Caco-2 (cell line): ENCODE measurements around the gene FOXR1. TPM values are rescaled to one million over a fixed set of nuclear protein-coding genes. Genes with fewer than 3 reads are reported as not detected.

ENCODE experiments used
- BruUV-seq: library from RNA; stranded (reverse); fragments of 400-500 nt; replicated peaks from 2 replicates; lab custom pipeline; 2021; lab: Mats Ljungman, UMichigan
- CTCF ChIA-PET: fragments of 300-600 bp; sonication (Branson Sonifier 250); formaldehyde crosslinking; loops from one replicate; lab custom pipeline; 2022; ENCODE audit warnings: antibody characterized with exemption; lab: Charles Lee
- POLR2A ChIA-PET: fragments of 300-600 bp; sonication (Branson Sonifier 250); formaldehyde crosslinking; loops from one replicate; lab custom pipeline; 2022; ENCODE audit warnings: antibody characterized with exemption; lab: Charles Lee
- DNase-seq, 2 experiments: peaks; one replicate each; pipeline versions ENCODE4 v3.0.0 to v3.0.0-alpha.2; 2020 to 2022
- H3K27me3 ChIP-seq: replicated peaks from 2 replicates; pipeline ENCODE4 v1.6.0; 2011; ENCODE audit warnings: low read length; ENCODE audit not compliant: control insufficient read depth, insufficient read depth
- H3K36me3 ChIP-seq: 2 replicates; pipeline ENCODE4 v1.5.1; 2011; ENCODE audit warnings: low read length; ENCODE audit not compliant: control insufficient read depth, insufficient read depth
- H3K4me1 ChIP-seq: fragments of 250-450 bp; sonication (Bioruptor Pico); 2 replicates; pipeline ENCODE4 v1.5.1; 2020; ENCODE audit warnings: mild to moderate bottlenecking
- H3K4me3 ChIP-seq: 2 replicates; pipeline ENCODE4 v1.5.1; 2011; ENCODE audit warnings: low read depth, mild to moderate bottlenecking, control low read depth, low read length
- H3K9me3 ChIP-seq: fragments of 250-450 bp; sonication (Bioruptor Pico); 2 replicates; pipeline ENCODE4 v1.5.1; 2020; ENCODE audit warnings: mild to moderate bottlenecking, moderate library complexity
- H3K27ac Mint-ChIP-seq: one replicate; pipeline ENCODE4 v1.8.0; 2022; ENCODE audit warnings: mixed read lengths; ENCODE audit not compliant: unreplicated experiment
- H3K27me3 Mint-ChIP-seq: one replicate; pipeline ENCODE4 v1.8.0; 2022; ENCODE audit warnings: mixed read lengths; ENCODE audit not compliant: insufficient read depth, unreplicated experiment
- H3K36me3 Mint-ChIP-seq: one replicate; pipeline ENCODE4 v1.8.0; 2022; ENCODE audit warnings: mild to moderate bottlenecking, mixed read lengths; ENCODE audit not compliant: insufficient read depth, unreplicated experiment
- H3K4me1 Mint-ChIP-seq: one replicate; pipeline ENCODE4 v1.8.0; 2022; ENCODE audit warnings: low read depth, mixed read lengths; ENCODE audit not compliant: unreplicated experiment
- H3K4me3 Mint-ChIP-seq: one replicate; pipeline ENCODE4 v1.8.0; 2022; ENCODE audit warnings: mild to moderate bottlenecking, moderate library complexity, mixed read lengths; ENCODE audit not compliant: unreplicated experiment
- H3K9me3 Mint-ChIP-seq: one replicate; pipeline ENCODE4 v1.8.0; 2022; ENCODE audit warnings: mixed read lengths; ENCODE audit not compliant: unreplicated experiment
- CTCF ChIP-seq, 2 experiments: fragments of 200-600 bp in 1 of 2; IDR thresholded peaks; 1 replicate in 1 of 2; 2 replicates in 1 of 2; pipeline versions ENCODE4 v1.5.1 to v1.8.0; 2011 to 2022; ENCODE audit warnings: antibody characterized with exemption in 1 of 2, control low read depth in 1 of 2, inconsistent platforms in 1 of 2, low read depth in 1 of 2, low read length in 1 of 2, mild to moderate bottlenecking in 1 of 2, moderate library complexity in 1 of 2; ENCODE audit not compliant: insufficient read depth in 1 of 2, severe bottlenecking in 1 of 2, unreplicated experiment in 1 of 2
- intact Hi-C: fragments of 100-400 bp; cut with micrococcal nuclease; formaldehyde crosslinking; loops from one replicate; pipeline ENCODE4 v1.10.0; 2022; ENCODE audit not compliant: unreplicated experiment
- total RNA-seq: library from RNA; stranded (reverse); gene quantifications from 2 replicates; pipeline ENCODE4 v1.2.3, GENCODE V29; 2022

FOXR1 gene
- total RNA-seq, 1 experiment from 2014 or later = not detected

DNA sequence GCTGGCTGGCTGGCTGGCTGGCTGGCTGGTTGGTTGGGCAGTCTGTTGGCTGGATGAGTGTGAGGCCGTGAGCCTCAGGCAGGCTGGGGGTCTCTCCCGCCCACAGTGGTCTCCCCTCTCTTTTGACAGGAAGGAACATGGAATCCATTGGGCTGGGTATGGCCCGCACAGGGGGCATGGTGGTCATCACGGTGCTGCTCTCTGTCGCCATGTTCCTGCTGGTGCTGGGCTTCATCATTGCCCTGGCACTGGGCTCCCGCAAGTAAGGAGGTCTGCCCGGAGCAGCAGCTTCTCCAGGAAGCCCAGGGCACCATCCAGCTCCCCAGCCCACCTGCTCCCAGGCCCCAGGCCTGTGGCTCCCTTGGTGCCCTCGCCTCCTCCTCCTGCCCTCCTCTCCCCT lies 13.6 kb upstream of the FOXR1 start:
- Mint-ChIP-seq H3K9me3 (no peaks in the 10 kb centered on the region), H3K36me3 (no peaks in the 10 kb centered on the region), H3K4me3 (no peak overlapping the region), H3K4me1 (peaks cover 12% of the 10 kb centered on the region), H3K27ac (no peak overlapping the region), H3K27me3 (no peaks in the 10 kb centered on the region)
- ChIA-PET POLR2A (no interaction called here), CTCF (interaction anchor here (0.5 to 2.0 kb wide), 4 partner anchors 10 to 295 kb away, joined by 3 to 14 read pairs (median 4); no protein-coding TSS in a partner anchor)
- H3K4me3 ChIP-seq = no peak overlapping the region
- no peaks in the 10 kb centered on the region for H3K27me3 ChIP-seq
- no peaks in the 10 kb centered on the region for H3K36me3 ChIP-seq
- H3K4me1 ChIP-seq = peaks cover 15% of the 10 kb centered on the region
- no peak for DNase-seq
- no TSS peak for BruUV-seq
- TF ChIP-seq CTCF (IDR thresholded peaks at IDR 0.05; ENCODE audit: insufficient read depth in 1 of 2, low read depth in 1 of 2, low read length in 1 of 2, severe bottlenecking in 1 of 2, unreplicated experiment in 1 of 2) = no peak
- no peaks in the 10 kb centered on the region; the same call in 1 of the 2 replicates for H3K9me3 ChIP-seq
- intact Hi-C loops = no loop called here

GRCh38 chr11:118958577-118958976 lies 13.0 kb upstream of the FOXR1 start:
- Mint-ChIP-seq H3K27ac (no peak overlapping the region), H3K36me3 (no peaks in the 10 kb centered on the region), H3K4me3 (no peak overlapping the region), H3K4me1 (peaks cover 10% of the 10 kb centered on the region), H3K27me3 (no peaks in the 10 kb centered on the region), H3K9me3 (no peaks in the 10 kb centered on the region)
- DNase-seq = no peak
- H3K4me3 ChIP-seq = no peak overlapping the region
- no peaks in the 10 kb centered on the region for H3K27me3 ChIP-seq
- intact Hi-C loops = no loop called here
- CTCF ChIA-PET = interaction anchor here (1.0 kb wide), 1 partner anchor 28 kb away, joined by 3 read pairs; no protein-coding TSS in a partner anchor
- no peaks in the 10 kb centered on the region; the same call in 1 of the 2 replicates for H3K9me3 ChIP-seq
- POLR2A ChIA-PET = no interaction called here
- H3K4me1 ChIP-seq = peaks cover 15% of the 10 kb centered on the region
- TF ChIP-seq CTCF (IDR thresholded peaks at IDR 0.05; ENCODE audit: insufficient read depth in 1 of 2, low read depth in 1 of 2, low read length in 1 of 2, severe bottlenecking in 1 of 2, unreplicated experiment in 1 of 2) = no peak
- no TSS peak for BruUV-seq
- H3K36me3 ChIP-seq = no peaks in the 10 kb centered on the region

- H3K4me1 Mint-ChIP-seq = no peaks in the 10 kb centered on the region
- intact Hi-C loops = no loop called here
Measured at GRCh38 chr11:118961189-118961588, 10.4 kb upstream of the FOXR1 start.

More at GRCh38 chr11:118961189-118961588, 10.4 kb upstream of the FOXR1 start:
- peaks cover 5% of the 10 kb centered on the region; the same call in 1 of the 2 replicates for H3K4me1 ChIP-seq
- no peak for TF ChIP-seq CTCF (IDR thresholded peaks at IDR 0.05; ENCODE audit: insufficient read depth in 1 of 2, low read depth in 1 of 2, low read length in 1 of 2, severe bottlenecking in 1 of 2, unreplicated experiment in 1 of 2)
- no peak overlapping the region for H3K27ac Mint-ChIP-seq
- DNase-seq = no peak
- H3K36me3 Mint-ChIP-seq = no peaks in the 10 kb centered on the region
- ChIA-PET POLR2A (no interaction called here), CTCF (interaction anchor here (0.6 to 0.7 kb wide), 2 partner anchors 170 to 172 kb away, joined by 3 to 5 read pairs; no protein-coding TSS in a partner anchor)
- no peaks in the 10 kb centered on the region; the same call in 1 of the 2 replicates for H3K9me3 ChIP-seq
- H3K36me3 ChIP-seq = no peaks in the 10 kb centered on the region
- H3K9me3 Mint-ChIP-seq = no peaks in the 10 kb centered on the region
- H3K4me3 Mint-ChIP-seq = no peak overlapping the region
- no peak overlapping the region for H3K4me3 ChIP-seq
- BruUV-seq = no TSS peak
- H3K27me3 ChIP-seq = no peaks in the 10 kb centered on the region
- H3K27me3 Mint-ChIP-seq = no peaks in the 10 kb centered on the region
